ENCODE measurements around the gene SPTBN5.
A peak's percentile ranks its signal among the peaks of the same experiment; 100 is the strongest.

SPTBN5 gene

DNA sequence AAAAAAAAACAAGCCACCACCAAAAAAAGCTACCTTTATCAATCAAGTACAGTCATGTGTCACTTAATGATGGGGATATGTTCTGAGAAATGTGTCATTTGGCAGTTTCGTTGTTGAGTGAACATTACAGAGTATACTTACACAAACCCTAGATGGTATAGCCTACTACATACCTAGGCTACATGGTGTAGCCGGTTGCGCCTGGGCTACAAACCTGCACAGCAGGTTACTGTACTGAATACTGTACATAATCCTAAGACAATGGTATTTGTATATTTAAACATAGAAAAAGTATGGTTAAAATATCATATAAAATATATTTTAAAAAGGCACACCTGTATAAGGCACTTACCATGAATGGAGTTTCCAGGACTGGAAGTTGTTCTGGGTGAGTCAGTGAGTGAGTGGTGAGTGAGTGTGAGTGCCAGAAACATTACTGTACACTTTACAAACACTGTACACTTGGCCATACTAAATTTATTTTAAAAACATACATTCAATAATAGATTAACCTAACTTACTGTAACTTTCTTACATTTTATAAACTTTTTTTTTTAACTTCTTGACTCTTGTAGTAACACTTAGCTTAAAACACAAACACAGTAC, 91.9 kb downstream of the SPTBN5 start:
- no peak overlapping the region for H2AFZ ChIP-seq (ENCODE audit: low read depth, low read length)
- no peak overlapping the region for H2BK12ac ChIP-seq (ENCODE audit: low read length in 2 of 2)
- H3K4ac ChIP-seq (ENCODE audit: low read depth in 1 of 2, low read length in 2 of 2): no peak overlapping the region
- WGBS: 80% methylated on average over 1 of the region's 3 CpGs
- H3K23ac ChIP-seq (ENCODE audit: low read length in 2 of 2): no peak overlapping the region
- H3K36me3 ChIP-seq (ENCODE audit: control insufficient read depth in 1 of 2, insufficient read depth in 2 of 2, low read depth in 1 of 2, low read length in 2 of 2): peaks cover 18 to 34% of the 10 kb centered on the region in 2 experiments
- H3K18ac ChIP-seq (ENCODE audit: low read depth in 1 of 2, low read length in 2 of 2): no peak overlapping the region
- H3K79me1 ChIP-seq (replicated peaks; ENCODE audit: low read length, poor library complexity, severe bottlenecking): peaks cover 43% of the 10 kb centered on the region
- H2AK5ac ChIP-seq (ENCODE audit: low read length, severe bottlenecking): no peak overlapping the region
- H3K9me3 ChIP-seq (ENCODE audit: control insufficient read depth, low read length): no peaks in the 10 kb centered on the region
- no peak overlapping the region for H3K4me3 ChIP-seq (ENCODE audit: insufficient read depth in 1 of 2, low read depth in 1 of 2, low read length in 2 of 2)
- H3K27ac ChIP-seq (ENCODE audit: low read length, poor library complexity, severe bottlenecking): peak overlapping the region; percentile 14
- DNase-seq: no peak
- H3K9ac ChIP-seq (ENCODE audit: low read length): no peak overlapping the region
- H4K8ac ChIP-seq (ENCODE audit: low read length): no peak overlapping the region
- no peak overlapping the region for H2BK5ac ChIP-seq (ENCODE audit: low read depth, low read length, poor library complexity, severe bottlenecking)
- H3K14ac ChIP-seq (ENCODE audit: low read length in 2 of 2): no peak overlapping the region
- H3K4me2 ChIP-seq (ENCODE audit: low read length, poor library complexity, severe bottlenecking): no peak overlapping the region
- no peak overlapping the region for H2BK15ac ChIP-seq (ENCODE audit: low read depth, poor library complexity, severe bottlenecking)
- H3K4me1 ChIP-seq (ENCODE audit: control insufficient read depth, insufficient read depth, low read depth, low read length): peaks cover 23% of the 10 kb centered on the region
- H3K27me3 ChIP-seq (ENCODE audit: control insufficient read depth in 1 of 2, insufficient read depth in 1 of 2, low read length in 2 of 2): no peaks in the 10 kb centered on the region
- no peak overlapping the region for H4K91ac ChIP-seq (ENCODE audit: low read length)
- no peak overlapping the region for H2BK120ac ChIP-seq (ENCODE audit: low read depth, low read length)

GRCh38 chr15:41801185-41801584, 92.7 kb downstream of the SPTBN5 start:
- no peak overlapping the region for H2BK12ac ChIP-seq (ENCODE audit: low read length in 2 of 2)
- no peaks in the 10 kb centered on the region for H3K27me3 ChIP-seq (ENCODE audit: control insufficient read depth in 1 of 2, insufficient read depth in 1 of 2, low read length in 2 of 2)
- H3K4me1 ChIP-seq (ENCODE audit: control insufficient read depth, insufficient read depth, low read depth, low read length): peaks cover 16% of the 10 kb centered on the region
- H3K9me3 ChIP-seq (ENCODE audit: control insufficient read depth, low read length): no peaks in the 10 kb centered on the region
- H3K14ac ChIP-seq (ENCODE audit: low read length in 2 of 2): no peak overlapping the region
- H3K9ac ChIP-seq (ENCODE audit: low read length): no peak overlapping the region
- no peak overlapping the region for H4K8ac ChIP-seq (ENCODE audit: low read length)
- H2BK15ac ChIP-seq (ENCODE audit: low read depth, poor library complexity, severe bottlenecking): no peak overlapping the region
- H3K79me1 ChIP-seq (replicated peaks; ENCODE audit: low read length, poor library complexity, severe bottlenecking): peaks cover 38% of the 10 kb centered on the region
- WGBS: 100% methylated on average over 3 of the region's 3 CpGs
- H3K36me3 ChIP-seq (ENCODE audit: control insufficient read depth in 1 of 2, insufficient read depth in 2 of 2, low read depth in 1 of 2, low read length in 2 of 2): peaks cover 15 to 31% of the 10 kb centered on the region in 2 experiments
- no peak overlapping the region for H3K4me2 ChIP-seq (ENCODE audit: low read length, poor library complexity, severe bottlenecking)
- H3K23ac ChIP-seq (ENCODE audit: low read length in 2 of 2): no peak overlapping the region
- H2AFZ ChIP-seq (ENCODE audit: low read depth, low read length): no peak overlapping the region
- H4K91ac ChIP-seq (ENCODE audit: low read length): no peak overlapping the region
- no peak overlapping the region for H3K4ac ChIP-seq (ENCODE audit: low read depth in 1 of 2, low read length in 2 of 2)
- H3K27ac ChIP-seq (ENCODE audit: low read length, poor library complexity, severe bottlenecking): no peak overlapping the region
- no peak overlapping the region for H2BK120ac ChIP-seq (ENCODE audit: low read depth, low read length)
- no peak for DNase-seq
- H2BK5ac ChIP-seq (ENCODE audit: low read depth, low read length, poor library complexity, severe bottlenecking): no peak overlapping the region
- no peak overlapping the region for H2AK5ac ChIP-seq (ENCODE audit: low read length, severe bottlenecking)
- H3K4me3 ChIP-seq (ENCODE audit: insufficient read depth in 1 of 2, low read depth in 1 of 2, low read length in 2 of 2): no peak overlapping the region
- H3K18ac ChIP-seq (ENCODE audit: low read depth in 1 of 2, low read length in 2 of 2): no peak overlapping the region

DNA sequence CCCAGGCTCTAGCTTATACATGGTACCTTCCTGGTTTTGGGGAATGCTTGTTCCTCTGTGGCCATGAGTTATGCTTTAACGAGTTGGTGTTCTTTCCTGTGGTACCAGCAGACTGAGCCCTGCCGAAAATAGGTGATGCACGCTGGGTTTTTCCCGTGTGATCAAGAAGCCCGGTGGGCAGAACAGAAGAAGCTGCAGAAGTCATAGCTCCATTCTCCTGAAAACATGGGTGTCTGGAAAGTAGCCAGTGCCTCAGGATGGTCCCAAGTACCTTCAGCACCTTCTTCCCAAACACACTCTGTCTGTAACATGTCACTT, 94.4 kb downstream of the SPTBN5 start:
- H3K27me3 ChIP-seq (ENCODE audit: control insufficient read depth in 1 of 2, insufficient read depth in 1 of 2, low read length in 2 of 2): no peaks in the 10 kb centered on the region
- H2BK12ac ChIP-seq (ENCODE audit: low read length in 2 of 2): no peak overlapping the region
- no peak overlapping the region for H2BK5ac ChIP-seq (ENCODE audit: low read depth, low read length, poor library complexity, severe bottlenecking)
- no peak overlapping the region for H3K9ac ChIP-seq (ENCODE audit: low read length)
- no peak overlapping the region for H3K4me3 ChIP-seq (ENCODE audit: insufficient read depth in 1 of 2, low read depth in 1 of 2, low read length in 2 of 2)
- H3K36me3 ChIP-seq (ENCODE audit: control insufficient read depth in 1 of 2, insufficient read depth in 2 of 2, low read depth in 1 of 2, low read length in 2 of 2): peaks cover 10 to 22% of the 10 kb centered on the region in 2 experiments
- WGBS: 99% methylated on average over 5 of the region's 5 CpGs
- H2AK5ac ChIP-seq (ENCODE audit: low read length, severe bottlenecking): no peak overlapping the region
- no peak overlapping the region for H4K91ac ChIP-seq (ENCODE audit: low read length)
- H2AFZ ChIP-seq (ENCODE audit: low read depth, low read length): no peak overlapping the region
- no peak overlapping the region for H3K18ac ChIP-seq (ENCODE audit: low read depth in 1 of 2, low read length in 2 of 2)
- H4K8ac ChIP-seq (ENCODE audit: low read length): no peak overlapping the region
- no peak overlapping the region for H3K27ac ChIP-seq (ENCODE audit: low read length, poor library complexity, severe bottlenecking)
- no peak overlapping the region for H3K4me2 ChIP-seq (ENCODE audit: low read length, poor library complexity, severe bottlenecking)
- no peaks in the 10 kb centered on the region for H3K9me3 ChIP-seq (ENCODE audit: control insufficient read depth, low read length)
- H2BK15ac ChIP-seq (ENCODE audit: low read depth, poor library complexity, severe bottlenecking): no peak overlapping the region
- H3K79me1 ChIP-seq (replicated peaks; ENCODE audit: low read length, poor library complexity, severe bottlenecking): peaks cover 29% of the 10 kb centered on the region
- H2BK120ac ChIP-seq (ENCODE audit: low read depth, low read length): no peak overlapping the region
- no peak overlapping the region for H3K4ac ChIP-seq (ENCODE audit: low read depth in 1 of 2, low read length in 2 of 2)
- DNase-seq: no peak
- peaks cover 15% of the 10 kb centered on the region for H3K4me1 ChIP-seq (ENCODE audit: control insufficient read depth, insufficient read depth, low read depth, low read length)
- no peak overlapping the region for H3K14ac ChIP-seq (ENCODE audit: low read length in 2 of 2)
- no peak overlapping the region for H3K23ac ChIP-seq (ENCODE audit: low read length in 2 of 2)

DNA sequence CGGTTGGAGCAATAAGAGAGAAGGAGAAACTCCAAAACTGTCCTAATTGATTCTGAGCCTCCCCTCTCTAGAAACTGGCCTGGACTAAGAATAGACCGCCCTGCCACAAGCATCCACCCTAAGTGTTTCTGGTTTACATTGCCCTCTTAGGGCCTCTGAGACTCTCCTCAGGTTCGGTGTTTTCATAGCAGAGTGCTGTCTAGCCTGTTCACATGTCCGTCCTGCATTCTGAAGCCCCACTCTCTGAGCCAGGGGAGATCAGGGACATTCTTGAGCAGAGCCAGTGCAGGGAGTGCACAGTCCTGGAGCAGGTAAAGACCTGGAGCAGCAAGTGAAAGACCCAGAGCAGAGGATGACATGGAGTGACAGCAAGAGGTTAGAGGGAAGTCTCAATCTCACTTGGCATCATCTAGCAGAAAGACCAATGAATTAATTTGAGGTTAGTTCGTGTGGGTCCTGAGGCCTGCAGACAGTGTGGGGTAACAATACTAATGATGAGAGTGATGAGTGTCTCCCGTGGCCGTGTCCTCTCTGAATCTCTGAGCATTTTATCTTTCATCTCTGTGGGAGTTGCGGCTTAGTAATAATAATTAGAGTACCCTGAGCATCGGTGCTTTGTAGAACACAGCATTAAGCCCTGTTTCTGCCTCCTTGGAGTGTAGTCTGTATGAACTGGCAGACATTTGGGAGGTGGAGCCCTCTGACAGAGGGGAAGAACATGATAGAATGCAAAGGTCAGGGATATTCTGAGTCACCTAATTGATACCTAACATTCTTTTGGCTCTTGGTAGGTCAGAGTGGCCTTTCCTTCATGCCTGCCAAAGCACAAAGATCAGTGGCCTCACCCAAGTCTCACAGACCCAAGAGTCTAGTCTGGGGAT, 95.0 kb downstream of the SPTBN5 start:
- Histone ChIP-seq H3K4me3 (ENCODE audit: insufficient read depth in 1 of 2, low read depth in 1 of 2, low read length in 2 of 2) (no peak overlapping the region), H3K27me3 (ENCODE audit: control insufficient read depth in 1 of 2, insufficient read depth in 1 of 2, low read length in 2 of 2) (no peaks in the 10 kb centered on the region), H3K27ac (ENCODE audit: low read length, poor library complexity, severe bottlenecking) (no peak overlapping the region), H2BK120ac (ENCODE audit: low read depth, low read length) (no peak overlapping the region), H3K9me3 (ENCODE audit: control insufficient read depth, low read length) (no peaks in the 10 kb centered on the region), H3K9ac (ENCODE audit: low read length) (no peak overlapping the region), H3K14ac (ENCODE audit: low read length in 2 of 2) (peak overlapping the region in 1 of 2 experiments; percentile 18), H4K8ac (ENCODE audit: low read length) (no peak overlapping the region), H3K23ac (ENCODE audit: low read length in 2 of 2) (peak overlapping the region in 1 of 2 experiments; percentile 14), H2AK5ac (ENCODE audit: low read length, severe bottlenecking) (no peak overlapping the region), H2BK5ac (ENCODE audit: low read depth, low read length, poor library complexity, severe bottlenecking) (no peak overlapping the region), H2BK12ac (ENCODE audit: low read length in 2 of 2) (peak overlapping the region in 1 of 2 experiments; percentile 73), H3K4me2 (ENCODE audit: low read length, poor library complexity, severe bottlenecking) (no peak overlapping the region), H2AFZ (ENCODE audit: low read depth, low read length) (no peak overlapping the region), H3K4ac (ENCODE audit: low read depth in 1 of 2, low read length in 2 of 2) (no peak overlapping the region), H3K18ac (ENCODE audit: low read depth in 1 of 2, low read length in 2 of 2) (no peak overlapping the region), H2BK15ac (ENCODE audit: low read depth, poor library complexity, severe bottlenecking) (no peak overlapping the region), H3K36me3 (ENCODE audit: control insufficient read depth in 1 of 2, insufficient read depth in 2 of 2, low read depth in 1 of 2, low read length in 2 of 2) (peaks cover 10 to 22% of the 10 kb centered on the region in 2 experiments), H3K79me1 (replicated peaks; ENCODE audit: low read length, poor library complexity, severe bottlenecking) (peaks cover 25% of the 10 kb centered on the region), H3K4me1 (ENCODE audit: control insufficient read depth, insufficient read depth, low read depth, low read length) (peaks cover 11% of the 10 kb centered on the region), H4K91ac (ENCODE audit: low read length) (no peak overlapping the region)
- DNase-seq: no peak
- 89% methylated on average over 9 of the region's 9 CpGs for WGBS
